GM23338 (cell line): ENCODE data around the gene DCAF4. TPM values are rescaled to one million over a fixed set of nuclear protein-coding genes. Genes with fewer than 3 reads are reported as not detected.
A peak's percentile ranks its signal among the peaks of the same experiment; 100 is the strongest.

Experiments
- ATAC-seq: fragments of 200-7000 bp; cut with Tn5 transposase; 3 replicates; pipeline ENCODE4 v1.9.1; 2020
- DNase-seq: peaks from one replicate; pipeline ENCODE4 v3.0.0-alpha.2; 2015; ENCODE audit warnings: low spot score
- H2AFZ ChIP-seq: fragments of 200-600 bp; sonication (generic); 2 replicates; pipeline ENCODE4 v1.8.0; 2016; ENCODE audit warnings: antibody characterized with exemption, mild to moderate bottlenecking, moderate library complexity
- H3F3A ChIP-seq: fragments of 200-600 bp; sonication (generic); replicated peaks from 2 replicates; pipeline ENCODE4 v1.8.0; 2017; ENCODE audit warnings: antibody characterized with exemption, mixed run types, low read depth
- H3K27ac ChIP-seq: fragments of 200-600 bp; sonication (generic); 2 replicates; pipeline ENCODE4 v1.6.1; 2016; ENCODE audit warnings: low read depth
- H3K27me3 ChIP-seq: fragments of 200-600 bp; sonication (generic); 2 replicates; pipeline ENCODE4 v1.8.0; 2016; ENCODE audit warnings: mild to moderate bottlenecking, mixed run types, moderate library complexity; ENCODE audit not compliant: insufficient read depth
- H3K36me3 ChIP-seq: fragments of 200-600 bp; sonication (generic); 2 replicates; pipeline ENCODE4 v1.8.0; 2016; ENCODE audit warnings: mild to moderate bottlenecking; ENCODE audit not compliant: insufficient read depth
- H3K4me1 ChIP-seq: fragments of 200-600 bp; sonication (generic); 2 replicates; pipeline ENCODE4 v1.8.0; 2016; ENCODE audit warnings: mild to moderate bottlenecking, moderate library complexity; ENCODE audit not compliant: insufficient read depth
- H3K4me2 ChIP-seq: fragments of 200-600 bp; sonication (generic); 2 replicates; pipeline ENCODE4 v1.7.1; 2017; ENCODE audit warnings: mixed run types
- H3K4me3 ChIP-seq: fragments of 200-600 bp; sonication (generic); 2 replicates; pipeline ENCODE4 v1.6.1; 2016; ENCODE audit warnings: mixed run types
- H3K79me2 ChIP-seq: fragments of 200-600 bp; sonication (generic); replicated peaks from 2 replicates; pipeline ENCODE4 v1.8.0; 2017; ENCODE audit warnings: mild to moderate bottlenecking; ENCODE audit not compliant: insufficient read depth
- H3K9me2 ChIP-seq: fragments of 200-600 bp; sonication (generic); 2 replicates; pipeline ENCODE4 v1.8.0; 2017; ENCODE audit not compliant: insufficient read depth
- H4K20me1 ChIP-seq: fragments of 200-600 bp; sonication (generic); replicated peaks from 2 replicates; pipeline ENCODE4 v1.8.0; 2017; ENCODE audit warnings: mild to moderate bottlenecking; ENCODE audit not compliant: insufficient read depth
- H3K27ac Mint-ChIP-seq: 2 replicates; pipeline ENCODE4 v1.8.0; 2020; ENCODE audit warnings: inconsistent platforms, mild to moderate bottlenecking, moderate library complexity, mixed read lengths
- H3K27me3 Mint-ChIP-seq: 3 replicates; pipeline ENCODE4 v1.8.0; 2022; ENCODE audit warnings: low read depth, mild to moderate bottlenecking, moderate library complexity, mixed read lengths, inconsistent platforms; ENCODE audit not compliant: insufficient read depth, poor library complexity
- H3K36me3 Mint-ChIP-seq: 3 replicates; pipeline ENCODE4 v1.8.0; 2021; ENCODE audit warnings: low read depth, mild to moderate bottlenecking, inconsistent platforms, moderate library complexity, mixed read lengths
- H3K4me1 Mint-ChIP-seq: 3 replicates; pipeline ENCODE4 v1.8.0; 2020; ENCODE audit warnings: mild to moderate bottlenecking, inconsistent platforms, mixed read lengths
- H3K4me3 Mint-ChIP-seq: 3 replicates; pipeline ENCODE4 v1.8.0; 2021; ENCODE audit warnings: moderate library complexity, mild to moderate bottlenecking, inconsistent platforms, mixed read lengths
- H3K9me3 Mint-ChIP-seq: 3 replicates; pipeline ENCODE4 v1.8.0; 2020; ENCODE audit warnings: moderate library complexity, mild to moderate bottlenecking, inconsistent platforms, mixed read lengths
- CREB1 ChIP-seq: fragments of 250-450 bp; sonication (Bioruptor Pico); IDR thresholded peaks from 2 replicates; pipeline ENCODE4 v1.5.0; 2020; ENCODE audit warnings: low read depth, mild to moderate bottlenecking, moderate library complexity
- ETS1 ChIP-seq: IDR thresholded peaks from 2 replicates; pipeline ENCODE4 v1.6.1; 2016; ENCODE audit warnings: antibody characterized with exemption
- EZH2phosphoT487 ChIP-seq: fragments of 200-600 bp; sonication (generic); IDR thresholded peaks from one replicate; pipeline ENCODE4 v1.8.1; 2018; ENCODE audit warnings: antibody characterized with exemption; ENCODE audit not compliant: unreplicated experiment
- JUNB ChIP-seq: IDR thresholded peaks from one replicate; pipeline ENCODE4 v1.6.1; 2016; ENCODE audit warnings: antibody characterized with exemption; ENCODE audit not compliant: unreplicated experiment
- NANOG ChIP-seq: IDR thresholded peaks from 2 replicates; pipeline ENCODE4 v1.6.1; 2016; ENCODE audit warnings: antibody characterized with exemption, borderline replicate concordance
- REST ChIP-seq: IDR thresholded peaks from one replicate; pipeline ENCODE4 v1.6.1; 2018; ENCODE audit warnings: antibody characterized with exemption; ENCODE audit not compliant: unreplicated experiment
- STAT1 ChIP-seq: IDR thresholded peaks from one replicate; pipeline ENCODE4 v1.6.1; 2016; ENCODE audit warnings: antibody characterized with exemption; ENCODE audit not compliant: unreplicated experiment
- ZNF114 ChIP-seq: fragments of 250-450 bp; sonication (Bioruptor Pico); IDR thresholded peaks from 2 replicates; pipeline ENCODE4 v1.5.0; 2020; ENCODE audit warnings: mild to moderate bottlenecking, moderate library complexity
- ZNF331 ChIP-seq: fragments of 250-450 bp; sonication (Bioruptor Pico); IDR thresholded peaks from 2 replicates; pipeline ENCODE4 v1.5.0; 2020; ENCODE audit warnings: low read depth, mild to moderate bottlenecking, moderate library complexity
- polyA plus RNA-seq: library from polyadenylated mRNA; unstranded; fragments of >200 nt; fragmentation: Nextera tagmentation; extraction: Ambion mirVana; gene quantifications from 2 replicates; pipeline ENCODE4 v1.2.1, GENCODE V29; 2016
- total RNA-seq: library from RNA; depleted of rRNA; stranded (reverse); fragments of >200 nt; shearing (Covaris generic); gene quantifications from 2 replicates; pipeline ENCODE4 v1.2.3, GENCODE V29; 2014
- TF ChIP-seq, protein P1 (sequence below): fragments of 250-450 bp; sonication (Bioruptor Pico); IDR thresholded peaks from 2 replicates; pipeline ENCODE4 v1.5.0; 2020; ENCODE audit warnings: mild to moderate bottlenecking, moderate library complexity

The DCAF4 gene
- total and polyA plus RNA-seq, 2 experiments from 2014 or later: 17.5 to 39.3 TPM

GRCh38 chr14:72966038-72966437, 39.8 kb downstream of the DCAF4 start:
- no peaks in the 10 kb centered on the region for H3F3A ChIP-seq
- H2AFZ ChIP-seq: no peak overlapping the region
- H3K27me3 Mint-ChIP-seq: peaks cover 11% of the 10 kb centered on the region
- DNase-seq (no peak), ATAC-seq (no peak)
- no peaks in the 10 kb centered on the region for H3K4me1 Mint-ChIP-seq
- no peaks in the 10 kb centered on the region for H3K79me2 ChIP-seq
- H3K36me3 ChIP-seq: no peaks in the 10 kb centered on the region; the same call in 1 of the 2 replicates
- H3K27ac ChIP-seq: no peak overlapping the region
- no peaks in the 10 kb centered on the region for H4K20me1 ChIP-seq
- TF ChIP-seq ETS1 (no peak), EZH2phosphoT487 (no peak), JUNB (no peak)
- H3K36me3 Mint-ChIP-seq: peaks cover 22% of the 10 kb centered on the region
- no peaks in the 10 kb centered on the region for H3K4me1 ChIP-seq
- H3K27me3 ChIP-seq: no peaks in the 10 kb centered on the region
- peaks cover 4% of the 10 kb centered on the region; the same call in 2 of the 3 replicates for H3K9me3 Mint-ChIP-seq
- H3K9me2 ChIP-seq: no peaks in the 10 kb centered on the region
- no peak overlapping the region for H3K27ac Mint-ChIP-seq
- H3K4me3 Mint-ChIP-seq: no peak overlapping the region
- H3K4me3 ChIP-seq: no peak overlapping the region
- no peak overlapping the region for H3K4me2 ChIP-seq

DNA sequence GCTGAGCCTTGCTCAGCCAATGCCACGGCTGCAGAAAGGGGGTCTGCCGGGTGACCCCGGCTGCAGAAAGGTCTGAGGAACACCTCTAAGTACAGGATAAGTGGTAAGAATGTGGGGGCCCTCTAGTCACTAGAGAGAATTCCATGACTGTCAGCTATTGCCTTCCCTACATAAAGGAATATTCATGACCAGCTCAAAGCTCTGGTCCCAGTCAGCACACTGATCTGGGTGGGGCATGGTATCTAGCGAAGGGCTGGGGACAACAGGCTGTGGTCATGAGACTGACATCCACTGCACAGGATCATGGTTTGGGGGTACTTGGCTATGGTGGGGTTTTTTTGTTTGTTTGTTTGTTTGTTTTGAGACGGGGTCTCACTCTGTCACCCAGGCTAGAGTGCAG, 42.1 kb downstream of the DCAF4 start:
- no peaks in the 10 kb centered on the region for H3K4me1 Mint-ChIP-seq
- H3K27ac Mint-ChIP-seq: no peak overlapping the region
- H3K9me3 Mint-ChIP-seq: no peaks in the 10 kb centered on the region
- H3K79me2 ChIP-seq: no peaks in the 10 kb centered on the region
- H3F3A ChIP-seq: no peaks in the 10 kb centered on the region
- H2AFZ ChIP-seq: no peak overlapping the region
- no peaks in the 10 kb centered on the region for H3K9me2 ChIP-seq
- H3K4me1 ChIP-seq: no peaks in the 10 kb centered on the region
- no peak overlapping the region for H3K4me3 ChIP-seq
- peaks cover 15% of the 10 kb centered on the region for H3K36me3 Mint-ChIP-seq
- ATAC-seq: peak; percentile 28; the same call in 1 of the 3 replicates
- H3K4me3 Mint-ChIP-seq: no peak overlapping the region
- no peaks in the 10 kb centered on the region for H4K20me1 ChIP-seq
- H3K36me3 ChIP-seq: no peaks in the 10 kb centered on the region; the same call in 1 of the 2 replicates
- peak; percentile 34 for DNase-seq
- H3K27me3 ChIP-seq: no peaks in the 10 kb centered on the region
- H3K4me2 ChIP-seq: no peak overlapping the region
- H3K27ac ChIP-seq: no peak overlapping the region
- peaks cover 5% of the 10 kb centered on the region for H3K27me3 Mint-ChIP-seq
- TF ChIP-seq ZNF331: no peak
- no peak for TF ChIP-seq ZNF114 (CRISPR knock-in tag)
- no peak for TF ChIP-seq STAT1
- no peak for TF ChIP-seq NANOG
- no peak for TF ChIP-seq CREB1
- no peak for TF ChIP-seq REST
- TF ChIP-seq, protein P1, sequence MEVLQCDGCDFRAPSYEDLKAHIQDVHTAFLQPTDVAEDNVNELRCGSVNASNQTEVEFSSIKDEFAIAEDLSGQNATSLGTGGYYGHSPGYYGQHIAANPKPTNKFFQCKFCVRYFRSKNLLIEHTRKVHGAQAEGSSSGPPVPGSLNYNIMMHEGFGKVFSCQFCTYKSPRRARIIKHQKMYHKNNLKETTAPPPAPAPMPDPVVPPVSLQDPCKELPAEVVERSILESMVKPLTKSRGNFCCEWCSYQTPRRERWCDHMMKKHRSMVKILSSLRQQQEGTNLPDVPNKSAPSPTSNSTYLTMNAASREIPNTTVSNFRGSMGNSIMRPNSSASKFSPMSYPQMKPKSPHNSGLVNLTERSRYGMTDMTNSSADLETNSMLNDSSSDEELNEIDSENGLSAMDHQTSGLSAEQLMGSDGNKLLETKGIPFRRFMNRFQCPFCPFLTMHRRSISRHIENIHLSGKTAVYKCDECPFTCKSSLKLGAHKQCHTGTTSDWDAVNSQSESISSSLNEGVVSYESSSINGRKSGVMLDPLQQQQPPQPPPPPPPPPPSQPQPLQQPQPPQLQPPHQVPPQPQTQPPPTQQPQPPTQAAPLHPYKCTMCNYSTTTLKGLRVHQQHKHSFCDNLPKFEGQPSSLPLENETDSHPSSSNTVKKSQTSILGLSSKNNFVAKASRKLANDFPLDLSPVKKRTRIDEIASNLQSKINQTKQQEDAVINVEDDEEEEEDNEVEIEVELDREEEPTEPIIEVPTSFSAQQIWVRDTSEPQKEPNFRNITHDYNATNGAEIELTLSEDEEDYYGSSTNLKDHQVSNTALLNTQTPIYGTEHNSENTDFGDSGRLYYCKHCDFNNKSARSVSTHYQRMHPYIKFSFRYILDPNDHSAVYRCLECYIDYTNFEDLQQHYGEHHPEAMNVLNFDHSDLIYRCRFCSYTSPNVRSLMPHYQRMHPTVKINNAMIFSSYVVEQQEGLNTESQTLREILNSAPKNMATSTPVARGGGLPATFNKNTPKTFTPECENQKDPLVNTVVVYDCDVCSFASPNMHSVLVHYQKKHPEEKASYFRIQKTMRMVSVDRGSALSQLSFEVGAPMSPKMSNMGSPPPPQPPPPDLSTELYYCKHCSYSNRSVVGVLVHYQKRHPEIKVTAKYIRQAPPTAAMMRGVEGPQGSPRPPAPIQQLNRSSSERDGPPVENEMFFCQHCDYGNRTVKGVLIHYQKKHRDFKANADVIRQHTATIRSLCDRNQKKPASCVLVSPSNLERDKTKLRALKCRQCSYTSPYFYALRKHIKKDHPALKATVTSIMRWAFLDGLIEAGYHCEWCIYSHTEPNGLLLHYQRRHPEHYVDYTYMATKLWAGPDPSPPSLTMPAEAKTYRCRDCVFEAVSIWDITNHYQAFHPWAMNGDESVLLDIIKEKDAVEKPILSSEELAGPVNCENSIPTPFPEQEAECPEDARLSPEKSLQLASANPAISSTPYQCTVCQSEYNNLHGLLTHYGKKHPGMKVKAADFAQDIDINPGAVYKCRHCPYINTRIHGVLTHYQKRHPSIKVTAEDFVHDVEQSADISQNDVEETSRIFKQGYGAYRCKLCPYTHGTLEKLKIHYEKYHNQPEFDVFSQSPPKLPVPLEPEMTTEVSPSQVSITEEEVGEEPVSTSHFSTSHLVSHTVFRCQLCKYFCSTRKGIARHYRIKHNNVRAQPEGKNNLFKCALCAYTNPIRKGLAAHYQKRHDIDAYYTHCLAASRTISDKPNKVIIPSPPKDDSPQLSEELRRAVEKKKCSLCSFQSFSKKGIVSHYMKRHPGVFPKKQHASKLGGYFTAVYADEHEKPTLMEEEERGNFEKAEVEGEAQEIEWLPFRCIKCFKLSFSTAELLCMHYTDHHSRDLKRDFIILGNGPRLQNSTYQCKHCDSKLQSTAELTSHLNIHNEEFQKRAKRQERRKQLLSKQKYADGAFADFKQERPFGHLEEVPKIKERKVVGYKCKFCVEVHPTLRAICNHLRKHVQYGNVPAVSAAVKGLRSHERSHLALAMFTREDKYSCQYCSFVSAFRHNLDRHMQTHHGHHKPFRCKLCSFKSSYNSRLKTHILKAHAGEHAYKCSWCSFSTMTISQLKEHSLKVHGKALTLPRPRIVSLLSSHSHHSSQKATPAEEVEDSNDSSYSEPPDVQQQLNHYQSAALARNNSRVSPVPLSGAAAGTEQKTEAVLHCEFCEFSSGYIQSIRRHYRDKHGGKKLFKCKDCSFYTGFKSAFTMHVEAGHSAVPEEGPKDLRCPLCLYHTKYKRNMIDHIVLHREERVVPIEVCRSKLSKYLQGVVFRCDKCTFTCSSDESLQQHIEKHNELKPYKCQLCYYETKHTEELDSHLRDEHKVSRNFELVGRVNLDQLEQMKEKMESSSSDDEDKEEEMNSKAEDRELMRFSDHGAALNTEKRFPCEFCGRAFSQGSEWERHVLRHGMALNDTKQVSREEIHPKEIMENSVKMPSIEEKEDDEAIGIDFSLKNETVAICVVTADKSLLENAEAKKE: no peak
